IMR-90 (cell line): ENCODE measurements around the gene USP30. TPM values are rescaled to one million over a fixed set of nuclear protein-coding genes. Genes with fewer than 3 reads are reported as not detected.

Source experiments
- ATAC-seq: fragments of 200-7000 bp; cut with Tn5 transposase; 2 replicates; pipeline ENCODE4 v1.9.1; 2020; ENCODE audit warnings: low read depth, mild to moderate bottlenecking, moderate library complexity
- BruUV-seq: library from RNA; stranded (reverse); fragments of 400-500 nt; replicated peaks from 2 replicates; lab custom pipeline; 2021; lab: Mats Ljungman, UMichigan
- CTCF ChIA-PET: fragments of 300-600 bp; formaldehyde crosslinking; extraction: SDS; loops from one replicate; lab custom pipeline; 2021; ENCODE audit warnings: antibody characterized with exemption; lab: Yijun Ruan, JAX
- POLR2A ChIA-PET: fragments of 300-600 bp; sonication (Branson Sonifier 250); formaldehyde crosslinking; loops from one replicate; lab custom pipeline; 2022; ENCODE audit warnings: antibody characterized with exemption; ENCODE audit not compliant: unreplicated experiment; lab: Charles Lee
- DNase-seq: peaks from one replicate; pipeline ENCODE4 v3.0.0; 2013
- H2AFZ ChIP-seq: replicated peaks from 2 replicates; pipeline ENCODE3; 2013; ENCODE audit warnings: low read length, mild to moderate bottlenecking; ENCODE audit not compliant: poor library complexity
- H2AK5ac ChIP-seq: 2 replicates; pipeline ENCODE4 v1.6.1; 2013; ENCODE audit warnings: low read depth, low read length, inconsistent platforms
- H2AK9ac ChIP-seq: replicated peaks from 2 replicates; pipeline ENCODE3; 2013; ENCODE audit warnings: mild to moderate bottlenecking, low read depth, low read length, moderate library complexity; ENCODE audit not compliant: poor library complexity
- H2BK120ac ChIP-seq: 2 replicates; pipeline ENCODE4 v1.6.1; 2013; ENCODE audit warnings: low read depth, low read length, inconsistent platforms
- H2BK15ac ChIP-seq: 3 replicates; pipeline ENCODE4 v1.6.1; 2013; ENCODE audit warnings: low read depth, low read length, inconsistent platforms
- H2BK20ac ChIP-seq: 2 replicates; pipeline ENCODE4 v1.6.1; 2013; ENCODE audit warnings: low read depth, mild to moderate bottlenecking, inconsistent platforms, low read length, moderate library complexity
- H2BK5ac ChIP-seq: 2 replicates; pipeline ENCODE4 v1.6.1; 2013; ENCODE audit warnings: mild to moderate bottlenecking, low read depth, low read length, inconsistent platforms; ENCODE audit not compliant: poor library complexity, severe bottlenecking
- H3K14ac ChIP-seq: replicated peaks from 2 replicates; pipeline ENCODE4 v1.6.1; 2013; ENCODE audit warnings: low read depth, low read length, inconsistent platforms
- H3K18ac ChIP-seq: 2 replicates; pipeline ENCODE4 v1.6.1; 2013; ENCODE audit warnings: low read depth, low read length, control low read depth
- H3K23ac ChIP-seq: 2 replicates; pipeline ENCODE4 v1.6.1; 2013; ENCODE audit warnings: low read depth, low read length, inconsistent platforms
- H3K27ac ChIP-seq: 2 replicates; pipeline ENCODE4 v1.5.1; 2013; ENCODE audit warnings: mild to moderate bottlenecking, control low read depth, low read length; ENCODE audit not compliant: insufficient read depth
- H3K27me3 ChIP-seq: 2 replicates; pipeline ENCODE4 v1.6.1; 2013; ENCODE audit warnings: low read length; ENCODE audit not compliant: control insufficient read depth, insufficient read depth
- H3K36me3 ChIP-seq: 2 replicates; pipeline ENCODE4 v1.6.1; 2013; ENCODE audit warnings: low read length, mixed read lengths; ENCODE audit not compliant: control insufficient read depth, insufficient read depth
- H3K4ac ChIP-seq: 2 replicates; pipeline ENCODE4 v1.6.1; 2013; ENCODE audit warnings: low read depth, low read length, inconsistent platforms
- H3K4me1 ChIP-seq: 2 replicates; pipeline ENCODE4 v1.6.1; 2013; ENCODE audit warnings: low read length, mixed read lengths; ENCODE audit not compliant: control insufficient read depth, insufficient read depth
- H3K4me2 ChIP-seq: 2 replicates; pipeline ENCODE4 v1.6.1; 2013; ENCODE audit warnings: low read depth, mild to moderate bottlenecking, control low read depth, low read length, moderate library complexity
- H3K4me3 ChIP-seq: 2 replicates; pipeline ENCODE4 v1.5.1; 2013; ENCODE audit warnings: low read depth, mild to moderate bottlenecking, control low read depth, low read length, moderate library complexity; ENCODE audit not compliant: insufficient read depth
- H3K56ac ChIP-seq: 2 replicates; pipeline ENCODE4 v1.6.1; 2013; ENCODE audit warnings: low read length, inconsistent platforms; ENCODE audit not compliant: insufficient read depth; ENCODE audit errors: extremely low read depth
- H3K79me1 ChIP-seq, 2 experiments: 2 replicates each; pipeline ENCODE4 v1.6.1; 2013; ENCODE audit warnings: low read length in 2 of 2, inconsistent platforms in 1 of 2, low read depth in 1 of 2
- H3K9ac ChIP-seq: 2 replicates; pipeline ENCODE4 v1.6.1; 2013; ENCODE audit warnings: low read depth, low read length, control low read depth
- H3K9me1 ChIP-seq: 2 replicates; pipeline ENCODE4 v1.6.1; 2013; ENCODE audit warnings: low read length, inconsistent platforms; ENCODE audit not compliant: insufficient read depth
- H3K9me3 ChIP-seq: 2 replicates; pipeline ENCODE4 v1.6.1; 2013; ENCODE audit warnings: low read length; ENCODE audit not compliant: control insufficient read depth, insufficient read depth
- H4K20me1 ChIP-seq: 2 replicates; pipeline ENCODE4 v1.6.1; 2013; ENCODE audit warnings: low read length, inconsistent platforms; ENCODE audit not compliant: insufficient read depth
- H4K5ac ChIP-seq: 2 replicates; pipeline ENCODE4 v1.6.1; 2013; ENCODE audit warnings: mild to moderate bottlenecking, low read depth, low read length, control low read depth
- H4K8ac ChIP-seq, 2 experiments: 2 replicates each; pipeline ENCODE4 v1.6.1; 2013; ENCODE audit warnings: low read depth in 2 of 2, low read length in 2 of 2, control low read depth in 1 of 2, inconsistent platforms in 1 of 2
- H4K91ac ChIP-seq: 2 replicates; pipeline ENCODE4 v1.6.1; 2013; ENCODE audit warnings: low read depth, low read length, inconsistent platforms; ENCODE audit not compliant: insufficient read depth
- BHLHE40 ChIP-seq: fragments of 150-350 bp; IDR thresholded peaks from 2 replicates; pipeline ENCODE4 v1.6.1; 2016; ENCODE audit warnings: mild to moderate bottlenecking, low read depth, low read length
- CEBPB ChIP-seq: IDR thresholded peaks from 2 replicates; pipeline ENCODE4 v1.6.1; 2012; ENCODE audit warnings: low read depth, low read length, improper control_type of control experiment
- CHD1 ChIP-seq: IDR thresholded peaks from 2 replicates; pipeline ENCODE4 v1.6.1; 2012; ENCODE audit warnings: low read depth, low read length, improper control_type of control experiment
- FOS ChIP-seq: fragments of 150-350 bp; IDR thresholded peaks from 2 replicates; pipeline ENCODE4 v1.6.1; 2016; ENCODE audit warnings: low read depth, low read length
- MAFK ChIP-seq: IDR thresholded peaks from 2 replicates; pipeline ENCODE4 v1.6.1; 2012; ENCODE audit warnings: low read depth, low read length, improper control_type of control experiment
- MAZ ChIP-seq: IDR thresholded peaks from 2 replicates; pipeline ENCODE4 v1.6.1; 2012; ENCODE audit warnings: low read depth, mild to moderate bottlenecking, low read length, improper control_type of control experiment, moderate library complexity, borderline replicate concordance
- POLR2A ChIP-seq: IDR thresholded peaks from 2 replicates; pipeline ENCODE4 v1.6.1; 2012; ENCODE audit warnings: mild to moderate bottlenecking, low read depth, low read length
- RFX5 ChIP-seq: IDR thresholded peaks from 2 replicates; pipeline ENCODE4 v1.8.0; 2012; ENCODE audit warnings: low read depth, mild to moderate bottlenecking, low read length, moderate library complexity
- SMC3 ChIP-seq: fragments of 150-350 bp; IDR thresholded peaks from 2 replicates; pipeline ENCODE4 v1.6.1; 2016; ENCODE audit warnings: low read depth, mild to moderate bottlenecking, antibody characterized with exemption, low read length, moderate library complexity
- WGBS, 2 experiments: methylation state at CpG; one replicate each; pipeline versions ENCODE4 v1.1.5 to v1.1.7; 2013; ENCODE audit warnings: missing lambda C conversion rate in 2 of 2; ENCODE audit not compliant: insufficient read length in 1 of 2; ENCODE audit errors: extremely low coverage in 2 of 2; 5-methylcytosine and 5-hydroxymethylcytosine counted together
- dilution Hi-C: fragments of 300-500 bp; cut with HindIII; formaldehyde crosslinking; loops from one replicate; pipeline ENCODE4 v1.14.3; 2018; ENCODE audit warnings: low sequenced_read_pairs; ENCODE audit not compliant: unreplicated experiment
- in situ Hi-C: fragments of 300-500 bp; cut with MboI; formaldehyde crosslinking; loops from 3 replicates; pipeline ENCODE4 v1.14.3; 2019; ENCODE audit warnings: low sequenced_read_pairs, inconsistent platforms, mixed read lengths
- intact Hi-C: fragments of 100-400 bp; cut with micrococcal nuclease; formaldehyde crosslinking; loops from 2 replicates; pipeline ENCODE4 v1.10.0; 2022
- polyA plus RNA-seq, 3 experiments: library from polyadenylated mRNA; depleted of rRNA; stranded (reverse); fragments of >200 nt; gene quantifications; 2 replicates each; pipeline ENCODE4 v1.2.3, GENCODE V29; 2012; ENCODE audit warnings: low replicate concordance in 1 of 3
- total RNA-seq: library from RNA; depleted of rRNA; stranded (reverse); fragments of >200 nt; gene quantifications from 2 replicates; pipeline ENCODE4 v1.2.3, GENCODE V29; 2012
- TF ChIP-seq, protein P1 (sequence below): fragments of 150-350 bp; IDR thresholded peaks from 2 replicates; pipeline ENCODE4 v1.6.1; 2017; ENCODE audit warnings: mild to moderate bottlenecking, antibody characterized with exemption, low read length, low read depth
- TF ChIP-seq, protein P2 (sequence below): fragments of 150-350 bp; IDR thresholded peaks from 2 replicates; pipeline ENCODE4 v1.6.1; 2016; ENCODE audit warnings: low read depth, mild to moderate bottlenecking, low read length, moderate library complexity, borderline replicate concordance

USP30 gene
- total and polyA plus RNA-seq, 2 of the 4 experiments (the other 2 are of a cell fraction), result 10.4 to 11.2 TPM

DNA sequence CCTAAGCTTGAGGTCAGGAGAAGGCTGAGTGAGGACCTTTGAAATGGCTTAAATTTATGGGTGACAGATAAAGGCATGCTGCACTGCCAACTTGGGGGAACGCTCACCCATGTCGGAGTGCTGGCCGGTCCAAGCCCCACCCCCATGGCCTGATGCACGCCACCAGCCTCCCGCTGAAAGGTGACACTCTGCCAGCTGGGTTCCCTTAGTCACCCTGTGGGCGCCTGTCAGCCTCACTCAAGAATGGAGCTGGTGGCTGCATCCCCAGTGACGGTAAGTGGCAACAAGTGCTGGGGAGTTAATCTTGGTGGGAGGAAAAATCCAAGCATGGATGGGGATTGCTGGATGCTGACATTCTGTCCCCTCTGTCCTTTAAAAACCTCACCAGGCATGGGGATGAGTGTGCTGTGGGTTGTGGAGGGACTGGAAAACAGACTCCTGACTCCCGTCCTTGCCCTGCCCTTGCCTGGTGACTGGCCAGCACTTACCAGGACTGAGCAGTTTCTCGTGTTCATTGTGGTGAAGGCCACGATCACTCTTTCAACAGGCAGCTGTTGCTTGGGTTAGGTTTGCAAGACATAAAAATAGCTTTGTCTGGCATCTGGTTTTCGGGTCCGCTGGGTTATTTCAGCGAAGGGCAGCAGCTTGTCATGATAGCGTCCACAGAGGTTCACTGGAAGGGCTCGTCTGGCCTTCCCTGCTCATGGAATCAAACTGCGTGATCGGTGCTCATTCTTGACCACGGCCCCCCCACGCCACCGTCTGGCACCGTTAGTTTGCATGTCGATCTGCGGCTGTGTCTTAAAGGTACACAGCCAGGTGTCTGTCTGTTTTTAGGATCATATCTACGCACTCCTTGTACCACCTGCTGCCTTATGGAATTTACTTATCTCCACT, 79.0 kb downstream of the USP30 start:
- Histone ChIP-seq H2AFZ (no peak overlapping the region), H3K56ac (no peak overlapping the region), H2AK5ac (no peak overlapping the region), H3K36me3 (no peaks in the 10 kb centered on the region), H3K9me1 (no peaks in the 10 kb centered on the region), H3K14ac (no peak overlapping the region), H3K4me1 (peaks cover 4% of the 10 kb centered on the region; the same call in 1 of the 2 replicates), H3K18ac (no peak overlapping the region), H2BK5ac (no peak overlapping the region), H3K4ac (no peak overlapping the region), H2BK20ac (no peak overlapping the region), H4K20me1 (no peaks in the 10 kb centered on the region), H2AK9ac (no peak overlapping the region), H4K5ac (no peak overlapping the region), H3K23ac (no peak overlapping the region), H2BK120ac (no peak overlapping the region), H4K8ac (no peak overlapping the region), H3K4me3 (no peak overlapping the region), H3K79me1 (no peaks in the 10 kb centered on the region), H3K9me3 (no peaks in the 10 kb centered on the region), H2BK15ac (no peak overlapping the region), H3K9ac (no peak overlapping the region), H3K27me3 (peaks cover 8% of the 10 kb centered on the region), H3K27ac (no peak overlapping the region), H3K4me2 (no peak overlapping the region), H4K91ac (no peak overlapping the region)
- ATAC-seq, result peak; percentile 45
- TF ChIP-seq POLR2A (no peak), BHLHE40 (no peak), SMC3 (no peak), RFX5 (no peak), CHD1 (no peak), FOS (no peak), CEBPB (no peak), MAZ (no peak), MAFK (no peak)
- TF ChIP-seq, protein P1, sequence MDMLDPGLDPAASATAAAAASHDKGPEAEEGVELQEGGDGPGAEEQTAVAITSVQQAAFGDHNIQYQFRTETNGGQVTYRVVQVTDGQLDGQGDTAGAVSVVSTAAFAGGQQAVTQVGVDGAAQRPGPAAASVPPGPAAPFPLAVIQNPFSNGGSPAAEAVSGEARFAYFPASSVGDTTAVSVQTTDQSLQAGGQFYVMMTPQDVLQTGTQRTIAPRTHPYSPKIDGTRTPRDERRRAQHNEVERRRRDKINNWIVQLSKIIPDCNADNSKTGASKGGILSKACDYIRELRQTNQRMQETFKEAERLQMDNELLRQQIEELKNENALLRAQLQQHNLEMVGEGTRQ, result no peak
- TF ChIP-seq, protein P2, sequence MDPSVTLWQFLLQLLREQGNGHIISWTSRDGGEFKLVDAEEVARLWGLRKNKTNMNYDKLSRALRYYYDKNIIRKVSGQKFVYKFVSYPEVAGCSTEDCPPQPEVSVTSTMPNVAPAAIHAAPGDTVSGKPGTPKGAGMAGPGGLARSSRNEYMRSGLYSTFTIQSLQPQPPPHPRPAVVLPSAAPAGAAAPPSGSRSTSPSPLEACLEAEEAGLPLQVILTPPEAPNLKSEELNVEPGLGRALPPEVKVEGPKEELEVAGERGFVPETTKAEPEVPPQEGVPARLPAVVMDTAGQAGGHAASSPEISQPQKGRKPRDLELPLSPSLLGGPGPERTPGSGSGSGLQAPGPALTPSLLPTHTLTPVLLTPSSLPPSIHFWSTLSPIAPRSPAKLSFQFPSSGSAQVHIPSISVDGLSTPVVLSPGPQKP, result no peak
- WGBS, 2 experiments, result 41% methylated on average over 20 of the region's 24 CpGs; no CpG with 5 or more reads in 1 of the 2 experiments
- BruUV-seq, result no TSS peak
- dilution Hi-C loops, result no loop called here
- POLR2A ChIA-PET, result interaction anchor here (0.5 kb wide), 1 partner anchor 17 kb away, joined by 3 read pairs; no protein-coding TSS in a partner anchor
- intact Hi-C loops, result no loop called here
- DNase-seq, result no peak
- in situ Hi-C loops, result no loop called here
- CTCF ChIA-PET, result interaction anchor here (0.6 to 0.9 kb wide), 2 partner anchors 8 to 24 kb away, joined by 4 read pairs; no protein-coding TSS in a partner anchor
